ENCODE measurements around the gene UBA3. TPM values are rescaled to one million over a fixed set of nuclear protein-coding genes. Genes with fewer than 3 reads are reported as not detected.
A peak's percentile ranks its signal among the peaks of the same experiment; 100 is the strongest.

UBA3 gene
- total RNA-seq, 1 donor, result 77.1 TPM

DNA sequence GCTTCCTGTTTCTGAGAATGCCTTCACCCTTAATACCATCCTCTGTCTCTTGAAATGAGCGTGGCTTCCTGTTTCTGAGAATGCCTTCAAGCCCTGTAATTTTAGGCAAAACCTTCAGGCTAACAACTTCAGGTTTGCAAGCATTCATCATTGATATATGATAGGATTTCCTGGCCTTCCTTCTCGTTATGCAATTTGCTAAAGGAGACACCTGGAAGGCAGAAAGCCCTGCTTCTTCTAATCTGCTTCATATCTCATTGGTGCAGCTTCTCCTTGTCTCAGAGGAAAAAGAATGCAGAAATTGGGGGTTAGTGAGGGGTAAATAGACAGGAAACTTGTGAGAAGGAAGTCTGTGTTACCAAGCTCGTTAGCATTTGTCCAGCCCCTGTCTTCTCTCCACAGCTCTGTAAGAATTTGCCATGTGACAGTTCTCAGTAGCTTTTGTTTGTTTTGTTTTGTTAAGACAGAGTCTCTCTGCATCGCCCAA lies 11.9 kb upstream of the UBA3 start:
- Histone ChIP-seq H4K20me1 (ENCODE audit: insufficient read depth, low read length) (peaks cover 55% of the 10 kb centered on the region), H3K79me2 (ENCODE audit: insufficient read depth, low read length) (peaks cover 89% of the 10 kb centered on the region), H3K27ac (ENCODE audit: low read depth, low read length) (no peak overlapping the region)

DNA sequence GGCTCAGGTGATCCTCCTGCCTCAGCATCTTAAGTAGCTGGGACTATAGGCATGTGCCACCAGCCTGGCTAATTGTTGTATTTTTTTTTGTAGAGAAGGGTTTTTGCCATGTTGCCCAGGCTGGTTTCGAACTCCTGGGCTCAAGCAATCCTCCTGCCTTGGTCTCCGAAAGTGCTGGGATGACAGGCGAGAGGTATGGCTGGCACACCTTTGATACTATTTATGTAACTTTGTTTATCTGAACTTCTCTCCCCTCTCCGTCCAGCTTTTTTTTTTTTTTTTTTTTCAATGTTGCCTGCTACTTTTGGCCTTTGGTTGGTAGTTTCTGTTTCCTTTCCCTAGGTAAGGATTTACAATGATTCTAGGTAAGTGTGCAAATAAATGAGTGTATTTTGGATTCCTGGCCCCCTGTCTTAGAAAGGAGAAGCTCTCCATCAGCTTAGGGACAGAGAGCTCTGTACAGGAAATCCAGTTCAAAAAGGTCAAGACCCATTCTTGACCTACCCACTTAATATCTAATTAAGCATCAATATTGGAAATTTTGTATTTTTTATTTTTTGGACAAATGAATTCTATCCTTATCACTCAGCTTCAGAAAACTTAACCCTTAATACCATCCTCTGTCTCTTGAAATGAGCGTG lies 11.3 kb upstream of the UBA3 start:
- Histone ChIP-seq H3K27ac (ENCODE audit: low read depth, low read length) (no peak overlapping the region), H3K4me3 (ENCODE audit: insufficient read depth, low read length) (no peak overlapping the region), H4K20me1 (ENCODE audit: insufficient read depth, low read length) (peaks cover 53% of the 10 kb centered on the region), H2AFZ (ENCODE audit: low read length) (no peak overlapping the region), H3K36me3 (ENCODE audit: insufficient read depth, low read length) (peaks cover 10% of the 10 kb centered on the region), H3K27me3 (ENCODE audit: insufficient read depth, low read length) (no peaks in the 10 kb centered on the region), H3K4me2 (ENCODE audit: insufficient read depth, low read length) (no peak overlapping the region), H3K79me2 (ENCODE audit: insufficient read depth, low read length) (peaks cover 87% of the 10 kb centered on the region), H3K9me3 (ENCODE audit: low read depth, low read length) (no peaks in the 10 kb centered on the region), H3K4me1 (ENCODE audit: insufficient read depth, low read length) (peaks cover 57% of the 10 kb centered on the region)
- no peak for DNase-seq (ENCODE audit: insufficient read length, low spot score, missing footprints)
- TF ChIP-seq CTCF (IDR thresholded peaks at IDR 0.05; ENCODE audit: extremely low read depth, low read depth, low read length), result no peak

More for the DNA sequence above, 11.9 kb upstream of the UBA3 start:
- no peak for TF ChIP-seq CTCF (IDR thresholded peaks at IDR 0.05; ENCODE audit: extremely low read depth, low read depth, low read length)
- Histone ChIP-seq H3K27me3 (ENCODE audit: insufficient read depth, low read length) (no peaks in the 10 kb centered on the region), H3K9me3 (ENCODE audit: low read depth, low read length) (no peaks in the 10 kb centered on the region), H3K4me2 (ENCODE audit: insufficient read depth, low read length) (no peak overlapping the region), H3K4me1 (ENCODE audit: insufficient read depth, low read length) (peaks cover 53% of the 10 kb centered on the region), H3K36me3 (ENCODE audit: insufficient read depth, low read length) (peaks cover 10% of the 10 kb centered on the region), H2AFZ (ENCODE audit: low read length) (no peak overlapping the region), H3K4me3 (ENCODE audit: insufficient read depth, low read length) (no peak overlapping the region)
- DNase-seq (ENCODE audit: insufficient read length, low spot score, missing footprints), result no peak

GRCh38 chr3:69090021-69090420 lies 9.9 kb upstream of the UBA3 start:
- no peak for DNase-seq (ENCODE audit: insufficient read length, low spot score, missing footprints)
- Histone ChIP-seq H3K27me3 (ENCODE audit: insufficient read depth, low read length) (no peaks in the 10 kb centered on the region), H3K4me1 (ENCODE audit: insufficient read depth, low read length) (peaks cover 59% of the 10 kb centered on the region), H3K36me3 (ENCODE audit: insufficient read depth, low read length) (peaks cover 10% of the 10 kb centered on the region), H3K27ac (ENCODE audit: low read depth, low read length) (peak overlapping the region; percentile 50), H4K20me1 (ENCODE audit: insufficient read depth, low read length) (peaks cover 49% of the 10 kb centered on the region), H2AFZ (ENCODE audit: low read length) (no peak overlapping the region), H3K4me2 (ENCODE audit: insufficient read depth, low read length) (peak overlapping the region; percentile 69), H3K79me2 (ENCODE audit: insufficient read depth, low read length) (peaks cover 84% of the 10 kb centered on the region), H3K4me3 (ENCODE audit: insufficient read depth, low read length) (peak overlapping the region; percentile 24), H3K9me3 (ENCODE audit: low read depth, low read length) (no peaks in the 10 kb centered on the region)
- no peak for TF ChIP-seq CTCF (IDR thresholded peaks at IDR 0.05; ENCODE audit: extremely low read depth, low read depth, low read length)

GRCh38 chr3:69088063-69088462 lies 7.9 kb upstream of the UBA3 start:
- DNase-seq (ENCODE audit: insufficient read length, low spot score, missing footprints), result no peak
- Histone ChIP-seq H3K9me3 (ENCODE audit: low read depth, low read length) (no peaks in the 10 kb centered on the region), H3K79me2 (ENCODE audit: insufficient read depth, low read length) (peaks cover 71% of the 10 kb centered on the region), H3K36me3 (ENCODE audit: insufficient read depth, low read length) (peaks cover 10% of the 10 kb centered on the region), H3K4me1 (ENCODE audit: insufficient read depth, low read length) (peaks cover 61% of the 10 kb centered on the region), H3K4me3 (ENCODE audit: insufficient read depth, low read length) (peak overlapping the region; percentile 1), H3K4me2 (ENCODE audit: insufficient read depth, low read length) (peak overlapping the region; percentile 93), H2AFZ (ENCODE audit: low read length) (no peak overlapping the region), H4K20me1 (ENCODE audit: insufficient read depth, low read length) (peaks cover 37% of the 10 kb centered on the region), H3K27me3 (ENCODE audit: insufficient read depth, low read length) (no peaks in the 10 kb centered on the region), H3K27ac (ENCODE audit: low read depth, low read length) (peak overlapping the region; percentile 10)
- no peak for TF ChIP-seq CTCF (IDR thresholded peaks at IDR 0.05; ENCODE audit: extremely low read depth, low read depth, low read length)
